Lower lobe of right lung (tissue), 2 donors: ENCODE measurements around the gene LIN28B. TPM values are rescaled to one million over a fixed set of nuclear protein-coding genes. Genes with fewer than 3 reads are reported as not detected.

Experiments used
- ATAC-seq, 2 donors: fragments of 200-7000 bp; cut with Tn5 transposase; one replicate each; pipeline ENCODE4 v1.9.1; 2020 to 2022; ENCODE audit warnings: mild to moderate bottlenecking in 2 of 2, moderate library complexity in 2 of 2
- DNase-seq: peaks from one replicate; pipeline ENCODE4 v3.0.0-alpha.2; 2020
- H3K27ac ChIP-seq: fragments of 200-600 bp; one replicate; pipeline ENCODE4 v1.8.0; 2022
- H3K27me3 ChIP-seq: fragments of 200-600 bp; one replicate; pipeline ENCODE4 v1.8.0; 2022; ENCODE audit warnings: low read depth
- H3K36me3 ChIP-seq: fragments of 200-600 bp; one replicate; pipeline ENCODE4 v1.8.0; 2022; ENCODE audit warnings: mild to moderate bottlenecking
- H3K4me1 ChIP-seq: fragments of 200-600 bp; one replicate; pipeline ENCODE4 v1.8.0; 2022
- H3K4me3 ChIP-seq: fragments of 200-600 bp; one replicate; pipeline ENCODE4 v1.8.0; 2022; ENCODE audit warnings: mild to moderate bottlenecking
- H3K9me3 ChIP-seq: fragments of 200-600 bp; one replicate; pipeline ENCODE4 v1.8.0; 2022
- CTCF ChIP-seq: fragments of 200-600 bp; IDR thresholded peaks from one replicate; pipeline ENCODE4 v1.8.0; 2022; ENCODE audit warnings: antibody characterized with exemption, mild to moderate bottlenecking
- intact Hi-C: fragments of 100-400 bp; cut with DNase I; formaldehyde crosslinking; loops from one replicate; pipeline ENCODE4 v1.11.0; 2022
- total RNA-seq: library from RNA; stranded (reverse); fragmentation: NEBNext Ultra II Directional; extraction: Animal tissue kit (Norgen Biotek cat#: 25700); gene quantifications from one replicate; pipeline ENCODE4 v1.2.1, GENCODE V29; 2021
- donor health status: DM: no; HTN: yes; CAD: no; lungs with severe emphysema.

Gene LIN28B
- total RNA-seq, 1 donor from 2014 or later: not detected

- intact Hi-C loops: no loop called here
- no peaks in the 10 kb centered on the region for H3K36me3 ChIP-seq
- no peaks in the 10 kb centered on the region for H3K9me3 ChIP-seq
- H3K27me3 ChIP-seq: no peaks in the 10 kb centered on the region
- no peak overlapping the region for H3K27ac ChIP-seq
- ATAC-seq: no peak
- no peaks in the 10 kb centered on the region for H3K4me1 ChIP-seq
- H3K4me3 ChIP-seq: no peak overlapping the region
- no peak for TF ChIP-seq CTCF
- DNase-seq: no peak
Measured at GRCh38 chr6:105057160-105057559, 100.3 kb downstream of the LIN28B start.

GRCh38 chr6:105058316-105058715 is 101.4 kb downstream of the LIN28B start:
- Histone ChIP-seq H3K27me3 (no peaks in the 10 kb centered on the region), H3K4me3 (no peak overlapping the region), H3K9me3 (no peaks in the 10 kb centered on the region), H3K27ac (no peak overlapping the region), H3K4me1 (no peaks in the 10 kb centered on the region), H3K36me3 (no peaks in the 10 kb centered on the region)
- TF ChIP-seq CTCF: no peak
- intact Hi-C loops: no loop called here
- DNase-seq: no peak
- ATAC-seq: no peak

GRCh38 chr6:105058846-105059245 is 101.9 kb downstream of the LIN28B start:
- H3K4me1 ChIP-seq: no peaks in the 10 kb centered on the region
- no peaks in the 10 kb centered on the region for H3K36me3 ChIP-seq
- H3K27me3 ChIP-seq: no peaks in the 10 kb centered on the region
- DNase-seq: no peak
- no peak overlapping the region for H3K27ac ChIP-seq
- H3K9me3 ChIP-seq: no peaks in the 10 kb centered on the region
- no peak overlapping the region for H3K4me3 ChIP-seq
- TF ChIP-seq CTCF: no peak
- no peak for ATAC-seq
- intact Hi-C loops: no loop called here

GRCh38 chr6:105066233-105066632 is 109.3 kb downstream of the LIN28B start:
- H3K27me3 ChIP-seq: no peaks in the 10 kb centered on the region
- DNase-seq: no peak
- no peak overlapping the region for H3K4me3 ChIP-seq
- no peak for ATAC-seq
- TF ChIP-seq CTCF: no peak
- intact Hi-C loops: no loop called here
- no peak overlapping the region for H3K27ac ChIP-seq
- no peaks in the 10 kb centered on the region for H3K4me1 ChIP-seq
- no peaks in the 10 kb centered on the region for H3K9me3 ChIP-seq
- H3K36me3 ChIP-seq: no peaks in the 10 kb centered on the region

GRCh38 chr6:105066836-105067235 is 109.9 kb downstream of the LIN28B start:
- ATAC-seq: no peak
- intact Hi-C loops: no loop called here
- H3K27ac ChIP-seq: no peak overlapping the region

More at GRCh38 chr6:105066836-105067235, 109.9 kb downstream of the LIN28B start:
- Histone ChIP-seq H3K4me1 (no peaks in the 10 kb centered on the region), H3K9me3 (no peaks in the 10 kb centered on the region), H3K27me3 (no peaks in the 10 kb centered on the region), H3K36me3 (no peaks in the 10 kb centered on the region), H3K4me3 (no peak overlapping the region)
- no peak for TF ChIP-seq CTCF
- DNase-seq: no peak
